Measurements from ENCODE around the gene HIGD2A.

HIGD2A gene

DNA sequence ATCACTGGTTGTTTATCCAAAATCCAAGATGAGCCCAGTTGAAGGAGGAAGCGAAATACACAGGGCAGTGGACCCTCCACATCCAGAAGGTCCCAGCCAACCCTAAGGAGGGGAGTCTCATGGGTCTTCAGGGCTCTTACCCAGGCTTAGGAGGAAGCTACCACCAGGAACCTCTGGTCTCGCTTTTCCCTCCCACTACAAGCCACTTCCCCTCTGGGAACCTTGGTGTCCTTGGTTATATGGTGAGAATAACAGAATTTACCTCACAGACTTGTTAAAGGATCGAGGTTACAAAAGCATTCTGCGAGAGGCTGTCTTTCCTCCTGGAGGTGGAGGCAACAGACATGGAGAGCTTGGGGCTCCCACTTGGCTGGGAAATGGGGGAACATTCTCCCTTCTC, 3.4 kb downstream of the HIGD2A start:
- Histone ChIP-seq H3K4me3 (no peak overlapping the region), H3K4me1 (peaks cover 0 to 19% (median 16%) of the 10 kb centered on the region in 4 donors), H3K36me3 (peaks cover 17 to 63% (median 58%) of the 10 kb centered on the region in 3 donors), H3K9me3 (no peaks in the 10 kb centered on the region), H3K27me3 (no peaks in the 10 kb centered on the region), H3K27ac (no peak overlapping the region)
- DNase-seq, result no peak
- TF ChIP-seq, protein P1, sequence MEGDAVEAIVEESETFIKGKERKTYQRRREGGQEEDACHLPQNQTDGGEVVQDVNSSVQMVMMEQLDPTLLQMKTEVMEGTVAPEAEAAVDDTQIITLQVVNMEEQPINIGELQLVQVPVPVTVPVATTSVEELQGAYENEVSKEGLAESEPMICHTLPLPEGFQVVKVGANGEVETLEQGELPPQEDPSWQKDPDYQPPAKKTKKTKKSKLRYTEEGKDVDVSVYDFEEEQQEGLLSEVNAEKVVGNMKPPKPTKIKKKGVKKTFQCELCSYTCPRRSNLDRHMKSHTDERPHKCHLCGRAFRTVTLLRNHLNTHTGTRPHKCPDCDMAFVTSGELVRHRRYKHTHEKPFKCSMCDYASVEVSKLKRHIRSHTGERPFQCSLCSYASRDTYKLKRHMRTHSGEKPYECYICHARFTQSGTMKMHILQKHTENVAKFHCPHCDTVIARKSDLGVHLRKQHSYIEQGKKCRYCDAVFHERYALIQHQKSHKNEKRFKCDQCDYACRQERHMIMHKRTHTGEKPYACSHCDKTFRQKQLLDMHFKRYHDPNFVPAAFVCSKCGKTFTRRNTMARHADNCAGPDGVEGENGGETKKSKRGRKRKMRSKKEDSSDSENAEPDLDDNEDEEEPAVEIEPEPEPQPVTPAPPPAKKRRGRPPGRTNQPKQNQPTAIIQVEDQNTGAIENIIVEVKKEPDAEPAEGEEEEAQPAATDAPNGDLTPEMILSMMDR (IDR thresholded peaks at IDR 0.05), result no peak
- intact Hi-C loops (cut with DNase I; ENCODE audit: low total_unique reads), result no loop called here

DNA sequence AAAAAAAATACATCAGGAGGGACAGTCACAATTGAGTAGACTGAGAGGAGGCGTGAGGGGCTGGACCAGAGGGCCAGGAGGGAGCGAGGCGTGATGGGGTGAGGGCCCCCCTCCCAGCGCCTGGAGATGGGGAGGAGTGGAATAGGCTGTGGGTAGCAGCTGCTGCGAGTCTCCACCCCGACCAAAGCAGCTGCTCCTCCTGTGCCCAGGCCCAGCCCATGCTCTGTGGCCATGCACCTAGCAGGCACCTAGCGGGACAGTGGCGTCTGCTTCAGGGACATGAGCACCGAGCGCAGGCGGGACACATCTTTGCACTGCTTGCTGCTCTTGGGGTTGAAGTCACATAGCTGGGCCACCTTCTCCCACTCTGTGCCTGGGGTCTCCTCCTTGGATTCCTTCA, 4.0 kb downstream of the HIGD2A start:
- Histone ChIP-seq H3K4me1 (peaks cover 0 to 15% (median 11%) of the 10 kb centered on the region in 4 donors), H3K9me3 (no peaks in the 10 kb centered on the region), H3K27ac (no peak overlapping the region), H3K27me3 (no peaks in the 10 kb centered on the region), H3K4me3 (no peak overlapping the region), H3K36me3 (peaks cover 17 to 68% (median 63%) of the 10 kb centered on the region in 3 donors)
- intact Hi-C loops (cut with DNase I; ENCODE audit: low total_unique reads), result no loop called here
- no peak for DNase-seq
- TF ChIP-seq, protein P1 (IDR thresholded peaks at IDR 0.05), result no peak

DNA sequence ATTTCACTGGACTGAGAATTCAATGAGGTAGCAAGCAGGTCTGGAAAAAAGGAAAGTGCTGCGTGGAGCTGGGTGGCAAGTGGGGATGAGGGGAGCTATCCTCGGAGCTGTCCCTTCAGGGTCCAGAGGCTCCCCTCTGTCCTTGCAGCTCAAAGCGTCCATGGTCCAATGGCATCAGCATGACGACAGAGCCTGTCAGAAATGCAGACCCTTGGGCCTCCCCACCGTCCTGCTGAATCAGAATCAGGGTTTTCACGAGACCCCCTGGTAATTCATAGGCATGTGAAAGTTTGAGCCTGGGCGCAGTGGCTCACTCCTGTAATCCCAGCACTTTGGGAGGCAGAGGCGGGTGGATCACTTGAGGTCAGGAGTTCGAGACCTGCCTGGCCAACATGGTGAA, 5.5 kb downstream of the HIGD2A start:
- Histone ChIP-seq H3K4me1 (peaks cover 0 to 7% (median 6%) of the 10 kb centered on the region in 4 donors), H3K4me3 (no peak overlapping the region), H3K27me3 (no peaks in the 10 kb centered on the region), H3K36me3 (peaks cover 17 to 78% (median 71%) of the 10 kb centered on the region in 3 donors), H3K9me3 (no peaks in the 10 kb centered on the region), H3K27ac (no peak overlapping the region)
- intact Hi-C loops (cut with DNase I; ENCODE audit: low total_unique reads), result no loop called here
- no peak for DNase-seq
- TF ChIP-seq, protein P1 (IDR thresholded peaks at IDR 0.05), result no peak

DNA sequence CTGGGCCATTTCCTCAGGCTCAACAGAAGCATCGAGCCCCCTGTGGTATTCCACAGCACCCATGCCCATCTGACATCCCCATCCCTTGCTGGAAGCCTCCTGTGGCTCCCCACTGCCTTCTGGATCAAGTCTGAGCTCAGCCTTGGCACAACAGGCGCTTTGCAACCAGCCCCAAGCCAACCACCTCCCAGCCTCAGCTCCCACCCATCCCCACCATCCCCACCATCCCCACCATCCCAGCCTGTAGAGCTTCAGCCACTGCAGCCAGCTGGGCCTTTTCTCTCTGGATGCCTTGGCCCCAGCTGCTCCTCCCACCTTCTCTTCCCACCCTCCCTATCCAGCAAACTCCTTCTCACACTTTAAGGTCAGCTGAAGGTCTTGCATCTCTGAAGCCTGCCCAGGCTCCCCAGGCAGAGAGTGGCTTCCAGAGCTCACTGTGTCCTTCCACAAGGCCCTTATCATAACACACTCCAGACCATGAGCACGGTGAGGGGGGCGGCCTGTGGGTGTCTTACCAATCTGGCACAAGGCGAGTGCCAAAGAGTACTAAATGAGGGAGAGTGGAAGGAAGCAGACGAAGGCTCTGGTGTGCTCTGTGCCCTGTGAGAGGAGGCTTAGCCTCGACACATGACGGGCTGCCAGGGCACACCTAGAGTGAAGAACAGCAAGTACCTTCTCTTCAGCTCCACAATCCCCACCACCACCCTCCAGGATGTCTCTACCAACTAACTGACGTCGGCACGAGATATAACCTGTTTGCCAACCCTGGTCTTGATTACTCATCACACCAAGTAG, 6.5 kb downstream of the HIGD2A start:
- Histone ChIP-seq H3K27me3 (no peaks in the 10 kb centered on the region), H3K4me3 (no peak overlapping the region), H3K36me3 (peaks cover 17 to 78% (median 71%) of the 10 kb centered on the region in 3 donors), H3K4me1 (peaks cover 0 to under 1% (median 0%) of the 10 kb centered on the region in 4 donors), H3K27ac (no peak overlapping the region), H3K9me3 (no peaks in the 10 kb centered on the region)
- DNase-seq, result no peak
- intact Hi-C loops (cut with DNase I; ENCODE audit: low total_unique reads), result no loop called here
- TF ChIP-seq, protein P1 (IDR thresholded peaks at IDR 0.05), result no peak

DNA sequence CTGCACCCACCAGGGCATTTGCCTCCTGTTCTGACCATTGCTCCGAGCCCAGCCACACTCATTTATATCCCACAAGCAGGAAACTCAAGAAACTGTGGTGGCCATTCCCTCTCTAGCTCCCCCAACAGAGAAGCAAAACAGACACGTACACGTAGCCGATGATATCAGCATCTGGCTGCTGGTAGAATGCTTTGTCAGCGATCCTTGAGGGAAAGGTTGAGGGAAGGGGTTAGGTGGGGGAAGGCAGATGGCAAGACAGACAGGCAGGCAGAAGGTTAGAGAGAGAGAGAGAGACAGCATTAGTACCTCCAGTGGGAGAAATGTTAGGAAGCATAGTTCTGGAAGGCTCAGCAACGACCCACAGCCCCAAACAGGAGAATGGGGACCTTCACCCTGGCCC, 7.8 kb downstream of the HIGD2A start:
- intact Hi-C loops (cut with DNase I; ENCODE audit: low total_unique reads), result no loop called here
- no peak overlapping the region for H3K4me3 ChIP-seq
- TF ChIP-seq, protein P1 (IDR thresholded peaks at IDR 0.05), result no peak
- H3K4me1 ChIP-seq, result no peaks in the 10 kb centered on the region
- H3K36me3 ChIP-seq, result peaks cover 17 to 78% (median 65%) of the 10 kb centered on the region in 3 donors
- no peaks in the 10 kb centered on the region for H3K27me3 ChIP-seq
- no peak for DNase-seq
- no peaks in the 10 kb centered on the region for H3K9me3 ChIP-seq
- H3K27ac ChIP-seq, result no peak overlapping the region
